Keratinocyte (primary cell): ENCODE measurements around the gene TMEM88. TPM values are rescaled to one million over a fixed set of nuclear protein-coding genes. Genes with fewer than 3 reads are reported as not detected.

Source experiments
- DNase-seq: peaks from one replicate; pipeline ENCODE4 v3.0.0-alpha.2; 2011; ENCODE audit warnings: low read depth, missing footprints, low spot score
- FAIRE-seq: peaks from 2 replicates; lab custom pipeline; 2011; peaks lifted over from hg19 to GRCh38; lab: Jason Lieb, UNC
- H2AFZ ChIP-seq: 2 replicates; pipeline ENCODE4 v1.6.0; 2012; ENCODE audit warnings: low read length, control low read depth, inconsistent platforms; ENCODE audit not compliant: control insufficient read depth
- H3K27ac ChIP-seq: 2 replicates; pipeline ENCODE4 v1.5.1; 2011; ENCODE audit warnings: low read length; ENCODE audit not compliant: control insufficient read depth, insufficient read depth
- H3K27me3 ChIP-seq: 3 replicates; pipeline ENCODE4 v1.6.0; 2011; ENCODE audit warnings: low read length; ENCODE audit not compliant: control insufficient read depth, insufficient read depth; ENCODE audit errors: extremely low read depth
- H3K36me3 ChIP-seq, 2 experiments: 2 replicates in 1 of 2; 3 replicates in 1 of 2; pipeline ENCODE4 v1.5.1; 2011; ENCODE audit warnings: low read length in 2 of 2, mild to moderate bottlenecking in 1 of 2; ENCODE audit not compliant: control insufficient read depth in 2 of 2, insufficient read depth in 2 of 2; ENCODE audit errors: extremely low read depth in 1 of 2
- H3K4me1 ChIP-seq: 3 replicates; pipeline ENCODE4 v1.5.1; 2011; ENCODE audit warnings: low read length; ENCODE audit not compliant: control insufficient read depth, insufficient read depth; ENCODE audit errors: extremely low read depth
- H3K4me2 ChIP-seq: 3 replicates; pipeline ENCODE4 v1.6.0; 2011; ENCODE audit warnings: low read depth, low read length; ENCODE audit not compliant: control insufficient read depth, insufficient read depth; ENCODE audit errors: extremely low read depth
- H3K4me3 ChIP-seq, 3 experiments: fragments of 200-600 bp in 1 of 3; sonication (generic) in 1 of 3; 2 replicates in 2 of 3; 3 replicates in 1 of 3; pipeline ENCODE4 v1.5.1; 2011 to 2016; ENCODE audit warnings: low read length in 3 of 3, mild to moderate bottlenecking in 3 of 3, control low read depth in 2 of 3, inconsistent platforms in 1 of 3, low read depth in 1 of 3, mixed read lengths in 1 of 3, mixed run types in 1 of 3, moderate library complexity in 1 of 3; ENCODE audit not compliant: control insufficient read depth in 2 of 3, insufficient read depth in 2 of 3; ENCODE audit errors: extremely low read depth in 1 of 3
- H3K79me2 ChIP-seq: 2 replicates; pipeline ENCODE4 v1.6.0; 2012; ENCODE audit warnings: low read length; ENCODE audit not compliant: control insufficient read depth, insufficient read depth
- H3K9ac ChIP-seq: 3 replicates; pipeline ENCODE4 v1.6.0; 2011; ENCODE audit warnings: low read length; ENCODE audit not compliant: control insufficient read depth, insufficient read depth; ENCODE audit errors: extremely low read depth
- H3K9me1 ChIP-seq: 3 replicates; pipeline ENCODE4 v1.6.0; 2011; ENCODE audit warnings: low read length; ENCODE audit not compliant: control insufficient read depth, insufficient read depth; ENCODE audit errors: extremely low read depth
- H3K9me3 ChIP-seq: 2 replicates; pipeline ENCODE4 v1.5.1; 2012; ENCODE audit warnings: low read depth, low read length; ENCODE audit not compliant: control insufficient read depth
- H4K20me1 ChIP-seq: 3 replicates; pipeline ENCODE4 v1.6.0; 2011; ENCODE audit warnings: low read length; ENCODE audit not compliant: control insufficient read depth, insufficient read depth; ENCODE audit errors: extremely low read depth
- CTCF ChIP-seq, 3 experiments: IDR thresholded peaks in 1 of 3; conservative IDR thresholded peaks in 1 of 3; optimal IDR thresholded peaks in 1 of 3; 2 replicates in 2 of 3; 3 replicates in 1 of 3; pipeline versions ENCODE3 to v1.5.1; 2011; ENCODE audit warnings: low read length in 3 of 3, mild to moderate bottlenecking in 3 of 3, moderate library complexity in 2 of 3, control low read depth in 1 of 3, inconsistent platforms in 1 of 3; ENCODE audit not compliant: insufficient read depth in 2 of 3; ENCODE audit errors: extremely low read depth in 1 of 3
- EZH2 ChIP-seq: IDR thresholded peaks from one replicate; pipeline ENCODE4 v1.6.1; 2012; ENCODE audit warnings: inconsistent platforms, mild to moderate bottlenecking, low read length, moderate library complexity
- dilution Hi-C: fragments of 300-500 bp; cut with MboI; formaldehyde crosslinking; loops from one replicate; pipeline ENCODE4 v1.7.0; 2020; ENCODE audit warnings: low sequenced_read_pairs; ENCODE audit not compliant: extremely low pct_ligation_motif_present
- polyA plus RNA-seq, 5 experiments: library from polyadenylated mRNA; depleted of rRNA in 3 of 5; stranded (reverse) in 3 of 5; stranded (forward) in 1 of 5; unstranded in 1 of 5; fragments of >200 nt; gene quantifications; 1 replicate in 1 of 5; 2 replicates in 3 of 5; 3 replicates in 1 of 5; pipeline versions ENCODE4 v1.2.1 to v1.2.3, GENCODE V29; 2011 to 2012; ENCODE audit warnings: missing spikeins in 2 of 5, low read depth in 1 of 5, low replicate concordance in 1 of 5

TMEM88 gene
- polyA plus RNA-seq, 1 donor (not counting 4 experiments of a cell fraction or from before 2014, with no cell fraction given) = 0.45 TPM

DNA sequence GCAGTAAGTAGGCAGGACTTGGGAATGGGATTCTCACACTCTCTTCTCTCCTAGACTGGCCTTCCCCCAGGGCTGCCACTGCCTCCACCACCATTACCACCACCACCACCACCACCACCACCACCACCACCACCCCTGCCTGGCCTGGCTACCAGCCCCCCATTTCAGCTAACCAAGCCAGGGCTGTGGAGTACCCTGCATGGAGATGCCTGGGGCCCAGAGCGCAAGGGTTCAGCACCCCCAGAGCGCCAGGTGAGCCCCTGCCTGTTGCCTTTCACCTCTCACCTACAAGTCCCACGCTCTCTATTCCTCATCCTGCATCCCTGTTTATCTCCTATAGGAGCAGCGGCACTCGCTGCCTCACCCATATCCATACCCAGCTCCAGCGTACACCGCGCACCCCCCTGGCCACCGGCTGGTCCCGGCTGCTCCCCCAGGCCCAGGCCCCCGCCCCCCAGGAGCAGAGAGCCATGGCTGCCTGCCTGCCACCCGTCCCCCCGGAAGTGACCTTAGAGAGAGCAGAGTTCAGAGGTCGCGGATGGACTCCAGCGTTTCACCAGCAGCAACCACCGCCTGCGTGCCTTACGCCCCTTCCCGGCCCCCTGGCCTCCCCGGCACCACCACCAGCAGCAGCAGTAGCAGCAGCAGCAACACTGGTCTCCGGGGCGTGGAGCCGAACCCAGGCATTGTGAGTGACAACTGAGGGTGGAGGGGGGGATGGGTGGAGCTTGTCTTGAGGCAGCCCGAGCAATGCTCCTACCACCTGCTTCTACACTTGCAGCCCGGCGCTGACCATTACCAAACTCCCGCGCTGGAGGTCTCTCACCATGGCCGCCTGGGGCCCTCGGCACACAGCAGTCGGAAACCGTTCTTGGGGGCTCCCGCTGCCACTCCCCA is 7.9 kb upstream of the TMEM88 start:
- DNase-seq = no peak
- H3K4me2 ChIP-seq = no peak overlapping the region
- dilution Hi-C loops = no loop called here
- H3K36me3 ChIP-seq = peaks cover 27 to 32% of the 10 kb centered on the region in 2 experiments
- no peak overlapping the region for H3K9ac ChIP-seq
- H3K4me1 ChIP-seq = peaks cover 21% of the 10 kb centered on the region
- H4K20me1 ChIP-seq = peaks cover 3% of the 10 kb centered on the region
- no peak overlapping the region for H3K4me3 ChIP-seq
- no peak overlapping the region for H3K27ac ChIP-seq
- no peaks in the 10 kb centered on the region for H3K9me3 ChIP-seq
- no peak overlapping the region for H2AFZ ChIP-seq
- peaks cover 25% of the 10 kb centered on the region for H3K79me2 ChIP-seq
- FAIRE-seq = no peak
- H3K27me3 ChIP-seq = no peaks in the 10 kb centered on the region
- H3K9me1 ChIP-seq = no peaks in the 10 kb centered on the region
- TF ChIP-seq EZH2 (no peak), CTCF (optimal IDR thresholded peaks at IDR 0.05 in 1 of 3, IDR thresholded peaks at IDR 0.05 in 1 of 3, conservative IDR thresholded peaks at IDR 0.05 in 1 of 3; ENCODE audit: extremely low read depth in 1 of 3, insufficient read depth in 2 of 3, low read length in 3 of 3) (no peak)

- Histone ChIP-seq H2AFZ (no peak overlapping the region), H4K20me1 (peaks cover 11% of the 10 kb centered on the region), H3K9ac (no peak overlapping the region), H3K79me2 (peaks cover 32% of the 10 kb centered on the region), H3K4me3 (no peak overlapping the region), H3K36me3 (peaks cover 36 to 43% of the 10 kb centered on the region in 2 experiments), H3K27ac (no peak overlapping the region), H3K9me1 (no peaks in the 10 kb centered on the region), H3K9me3 (no peaks in the 10 kb centered on the region), H3K27me3 (no peaks in the 10 kb centered on the region), H3K4me1 (peaks cover 24% of the 10 kb centered on the region), H3K4me2 (no peak overlapping the region)
- FAIRE-seq = no peak
- DNase-seq = no peak
- TF ChIP-seq CTCF (optimal IDR thresholded peaks at IDR 0.05 in 1 of 3, IDR thresholded peaks at IDR 0.05 in 1 of 3, conservative IDR thresholded peaks at IDR 0.05 in 1 of 3; ENCODE audit: extremely low read depth in 1 of 3, insufficient read depth in 2 of 3, low read length in 3 of 3) = no peak
- TF ChIP-seq EZH2 = no peak
- dilution Hi-C loops = no loop called here
These were observed 6.7 kb upstream of the TMEM88 start for GRCh38 chr17:7848131-7848579.
